ENCODE data around the gene FCN2. TPM values are rescaled to one million over a fixed set of nuclear protein-coding genes. Genes with fewer than 3 reads are reported as not detected.

The FCN2 gene
- total RNA-seq, 2 experiments from 2014 or later: not detected

GRCh38 chr9:134839455-134840125 lies 41.0 kb upstream of the FCN2 start:
- Mint-ChIP-seq H3K27me3 (no peaks in the 10 kb centered on the region), H3K9me3 (ENCODE audit: low read depth) (no peaks in the 10 kb centered on the region), H3K27ac (no peak overlapping the region), H3K36me3 (ENCODE audit: low read depth) (no peaks in the 10 kb centered on the region), H3K4me3 (no peak overlapping the region), H3K4me1 (no peaks in the 10 kb centered on the region)
- intact Hi-C loops (cut with DNase I, micrococcal nuclease): no loop called here
- CTCF ChIA-PET: interaction anchor here (0.6 kb wide), 1 partner anchor 39 kb away, joined by 3 read pairs; no protein-coding TSS in a partner anchor
- ATAC-seq (no peak), DNase-seq (no peak)
- POLR2A ChIA-PET: no interaction called here

- DNase-seq (no peak), ATAC-seq (no peak)
- no peaks in the 10 kb centered on the region for H3K9me3 Mint-ChIP-seq (ENCODE audit: low read depth)
- CTCF ChIA-PET: interaction anchor here (0.7 kb wide), 1 partner anchor 17 kb away, joined by 3 read pairs; no protein-coding TSS in a partner anchor
- H3K4me3 Mint-ChIP-seq: no peak overlapping the region
- POLR2A ChIA-PET: no interaction called here
- intact Hi-C loops (cut with DNase I, micrococcal nuclease): no loop called here
- H3K27me3 Mint-ChIP-seq: no peaks in the 10 kb centered on the region
- no peak overlapping the region for H3K27ac Mint-ChIP-seq
- H3K36me3 Mint-ChIP-seq (ENCODE audit: low read depth): no peaks in the 10 kb centered on the region
- no peaks in the 10 kb centered on the region for H3K4me1 Mint-ChIP-seq
These were observed 40.1 kb upstream of the FCN2 start for GRCh38 chr9:134840511-134840910.

DNA sequence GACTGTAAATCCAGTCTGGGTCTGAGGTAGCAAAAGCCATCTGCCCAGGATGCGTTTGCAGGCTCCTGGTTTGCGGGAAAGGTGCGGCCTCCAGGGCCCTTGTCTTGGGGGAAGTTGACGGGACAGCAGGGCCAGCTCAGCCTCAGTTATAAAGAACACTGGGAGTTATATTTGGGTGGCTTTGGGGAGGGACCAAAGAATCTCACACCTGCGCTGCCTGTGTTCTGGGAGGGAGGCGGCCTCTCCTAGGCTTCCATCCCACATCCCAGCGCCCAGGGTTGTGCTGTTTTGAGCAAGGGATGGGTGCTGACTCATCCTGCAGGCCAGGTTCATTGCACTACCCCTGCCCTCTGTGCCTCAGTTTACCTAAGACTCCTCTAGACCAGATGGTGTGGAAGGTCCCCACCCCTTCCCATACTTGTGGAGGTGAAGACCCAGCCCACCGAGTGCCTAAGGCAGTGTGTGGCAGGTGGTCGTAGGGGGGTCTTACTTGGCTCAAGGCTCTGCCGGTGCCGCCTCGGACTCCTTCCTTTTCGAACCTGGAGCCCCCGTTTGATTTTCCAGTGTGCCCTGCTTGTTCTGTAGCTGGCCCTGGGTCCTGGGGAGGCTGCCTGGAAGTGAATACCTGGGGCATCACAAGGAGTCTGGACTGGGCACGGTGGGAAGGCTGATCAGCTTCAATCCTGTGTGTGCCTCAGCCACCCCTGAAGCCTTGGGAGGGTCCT lies 39.3 kb upstream of the FCN2 start:
- ChIA-PET POLR2A (no interaction called here), CTCF (no interaction called here)
- Mint-ChIP-seq H3K27ac (no peak overlapping the region), H3K36me3 (ENCODE audit: low read depth) (no peaks in the 10 kb centered on the region), H3K4me3 (no peak overlapping the region), H3K27me3 (no peaks in the 10 kb centered on the region), H3K9me3 (ENCODE audit: low read depth) (no peaks in the 10 kb centered on the region), H3K4me1 (no peaks in the 10 kb centered on the region)
- ATAC-seq (no peak), DNase-seq (no peak)
- intact Hi-C loops (cut with DNase I, micrococcal nuclease): no loop called here

DNA sequence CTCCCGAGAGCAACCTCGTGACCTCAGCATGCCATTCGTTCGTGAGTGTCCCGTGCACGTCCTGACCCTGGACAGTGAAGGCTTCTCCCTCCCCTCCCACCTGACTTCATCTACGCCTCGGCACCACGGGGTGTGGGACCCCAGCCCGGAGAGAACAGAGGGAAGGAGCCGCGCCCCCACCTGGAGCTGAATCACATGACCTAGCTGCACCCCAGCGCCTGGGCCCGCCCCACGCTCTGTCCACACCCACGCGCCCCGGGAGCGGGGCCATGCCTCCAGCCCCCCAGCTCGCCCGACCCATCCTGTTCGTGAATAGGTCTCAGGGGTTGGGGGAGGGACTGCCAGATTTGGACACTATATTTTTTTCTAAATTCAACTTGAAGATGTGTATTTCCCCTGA lies 38.3 kb upstream of the FCN2 start:
- no peaks in the 10 kb centered on the region for H3K27me3 Mint-ChIP-seq
- no peak overlapping the region for H3K27ac Mint-ChIP-seq
- no peak for DNase-seq
- H3K36me3 Mint-ChIP-seq (ENCODE audit: low read depth): no peaks in the 10 kb centered on the region
- H3K9me3 Mint-ChIP-seq (ENCODE audit: low read depth): no peaks in the 10 kb centered on the region
- CTCF ChIA-PET: no interaction called here
- intact Hi-C loops (cut with DNase I, micrococcal nuclease): no loop called here
- POLR2A ChIA-PET: no interaction called here
- H3K4me3 Mint-ChIP-seq: no peak overlapping the region
- no peak for ATAC-seq
- no peaks in the 10 kb centered on the region for H3K4me1 Mint-ChIP-seq

DNA sequence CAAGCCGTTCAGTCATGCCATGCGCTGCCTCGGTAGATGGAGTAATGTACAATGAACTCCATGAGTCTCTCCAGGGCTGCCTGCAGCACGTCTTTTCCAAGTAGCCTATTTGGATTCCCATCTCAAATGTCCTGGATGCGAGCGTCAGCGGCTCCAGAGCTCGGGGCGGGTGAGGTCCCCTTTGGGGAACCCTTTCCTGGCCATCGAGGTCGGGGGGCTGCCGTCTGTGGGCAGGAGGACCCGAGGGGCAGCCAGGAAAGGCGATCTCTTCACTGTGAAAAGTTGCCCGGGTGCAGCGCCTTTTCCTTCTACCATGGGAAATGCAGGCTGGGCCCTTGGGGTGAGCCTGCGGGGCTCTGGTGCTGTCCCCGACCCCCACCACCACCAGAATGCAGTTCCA lies 36.9 kb upstream of the FCN2 start:
- POLR2A ChIA-PET: no interaction called here
- no peak overlapping the region for H3K27ac Mint-ChIP-seq

GRCh38 chr9:134844821-134845220 lies 35.8 kb upstream of the FCN2 start:
- Mint-ChIP-seq H3K27ac (no peak overlapping the region), H3K27me3 (no peaks in the 10 kb centered on the region), H3K36me3 (ENCODE audit: low read depth) (no peaks in the 10 kb centered on the region), H3K9me3 (ENCODE audit: low read depth) (no peaks in the 10 kb centered on the region), H3K4me3 (no peak overlapping the region), H3K4me1 (no peaks in the 10 kb centered on the region)
- ChIA-PET CTCF (interaction anchor here (0.6 kb wide), 1 partner anchor 52 kb away, joined by 4 read pairs; no protein-coding TSS in a partner anchor), POLR2A (no interaction called here)
- ATAC-seq (no peak), DNase-seq (no peak)
- intact Hi-C loops (cut with DNase I, micrococcal nuclease): no loop called here

More for the DNA sequence above, 36.9 kb upstream of the FCN2 start:
- H3K4me3 Mint-ChIP-seq: no peak overlapping the region
- H3K36me3 Mint-ChIP-seq (ENCODE audit: low read depth): no peaks in the 10 kb centered on the region
- H3K4me1 Mint-ChIP-seq: no peaks in the 10 kb centered on the region
- DNase-seq: no peak
- H3K27me3 Mint-ChIP-seq: no peaks in the 10 kb centered on the region
- no peak for ATAC-seq
- intact Hi-C loops (cut with DNase I, micrococcal nuclease): no loop called here
- CTCF ChIA-PET: no interaction called here
- no peaks in the 10 kb centered on the region for H3K9me3 Mint-ChIP-seq (ENCODE audit: low read depth)

DNA sequence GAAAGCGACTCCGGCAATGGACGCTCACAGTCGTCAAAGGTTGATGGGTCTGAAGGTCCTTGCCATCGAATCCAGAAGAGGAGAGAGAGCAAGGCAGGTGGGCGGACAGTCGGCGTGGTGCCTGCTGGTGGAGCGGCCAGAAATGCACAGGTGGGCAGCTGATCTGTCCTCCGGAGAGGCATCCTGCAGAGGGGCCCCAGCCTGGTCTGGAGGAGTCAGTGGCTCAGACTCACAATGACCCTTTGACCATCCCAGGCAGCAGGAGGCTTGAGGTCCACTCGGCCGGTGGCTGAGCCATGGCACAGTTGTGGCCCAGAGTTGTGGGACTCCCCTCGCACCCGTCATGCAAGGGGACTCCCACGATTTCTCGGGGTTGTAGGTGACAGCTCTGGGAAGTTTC lies 34.4 kb upstream of the FCN2 start:
- intact Hi-C loops (cut with DNase I, micrococcal nuclease): no loop called here
- H3K27me3 Mint-ChIP-seq: no peaks in the 10 kb centered on the region
- no peak for ATAC-seq

GRCh38 chr9:134846699-134847098 lies 33.9 kb upstream of the FCN2 start:
- DNase-seq: no peak
- H3K4me1 Mint-ChIP-seq: no peaks in the 10 kb centered on the region
- no peaks in the 10 kb centered on the region for H3K9me3 Mint-ChIP-seq (ENCODE audit: low read depth)
- CTCF ChIA-PET: no interaction called here
- no peaks in the 10 kb centered on the region for H3K36me3 Mint-ChIP-seq (ENCODE audit: low read depth)
- POLR2A ChIA-PET: no interaction called here
- intact Hi-C loops (cut with DNase I, micrococcal nuclease): no loop called here
- H3K4me3 Mint-ChIP-seq: no peak overlapping the region
- no peak overlapping the region for H3K27ac Mint-ChIP-seq
- no peaks in the 10 kb centered on the region for H3K27me3 Mint-ChIP-seq
- no peak for ATAC-seq

More for the DNA sequence above, 34.4 kb upstream of the FCN2 start:
- no peak overlapping the region for H3K27ac Mint-ChIP-seq
- no peak for DNase-seq
- no peaks in the 10 kb centered on the region for H3K4me1 Mint-ChIP-seq
- CTCF ChIA-PET: no interaction called here
- no peak overlapping the region for H3K4me3 Mint-ChIP-seq
- no peaks in the 10 kb centered on the region for H3K9me3 Mint-ChIP-seq (ENCODE audit: low read depth)
- POLR2A ChIA-PET: no interaction called here
- H3K36me3 Mint-ChIP-seq (ENCODE audit: low read depth): no peaks in the 10 kb centered on the region

DNA sequence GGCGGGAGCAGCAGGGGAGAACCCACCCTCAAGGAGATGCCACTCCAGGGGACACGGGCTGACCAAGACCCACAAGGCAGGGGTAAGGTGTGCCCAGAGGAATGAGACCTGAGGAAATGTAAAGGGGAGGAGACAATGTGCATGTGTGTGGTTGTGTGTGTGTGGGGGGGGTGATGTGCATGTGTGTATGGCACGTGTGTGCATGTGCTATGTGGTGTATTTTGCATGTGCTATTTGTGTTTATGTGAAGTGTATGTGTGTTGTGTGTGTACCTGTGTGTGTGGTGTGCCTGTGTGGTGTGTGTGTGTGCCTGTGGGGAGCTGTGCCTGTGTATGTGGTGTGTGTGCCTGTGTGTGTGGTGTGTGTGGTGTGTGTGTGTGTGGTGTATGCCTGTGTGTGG lies 33.5 kb upstream of the FCN2 start:
- no peaks in the 10 kb centered on the region for H3K36me3 Mint-ChIP-seq (ENCODE audit: low read depth)
- H3K27ac Mint-ChIP-seq: no peak overlapping the region
- no peaks in the 10 kb centered on the region for H3K9me3 Mint-ChIP-seq (ENCODE audit: low read depth)
- intact Hi-C loops (cut with DNase I, micrococcal nuclease): no loop called here
- no peak for ATAC-seq
- CTCF ChIA-PET: no interaction called here
- DNase-seq: no peak
- no peaks in the 10 kb centered on the region for H3K27me3 Mint-ChIP-seq
- H3K4me3 Mint-ChIP-seq: no peak overlapping the region
- POLR2A ChIA-PET: no interaction called here
- no peaks in the 10 kb centered on the region for H3K4me1 Mint-ChIP-seq

GRCh38 chr9:134847752-134848432 lies 32.7 kb upstream of the FCN2 start:
- no peak for ATAC-seq

GRCh38 chr9:134848504-134848903 lies 32.1 kb upstream of the FCN2 start:
- Mint-ChIP-seq H3K4me3 (no peak overlapping the region), H3K4me1 (no peaks in the 10 kb centered on the region), H3K27me3 (no peaks in the 10 kb centered on the region), H3K27ac (no peak overlapping the region), H3K9me3 (ENCODE audit: low read depth) (no peaks in the 10 kb centered on the region), H3K36me3 (ENCODE audit: low read depth) (no peaks in the 10 kb centered on the region)
- intact Hi-C loops (cut with DNase I, micrococcal nuclease): no loop called here
- ATAC-seq (no peak), DNase-seq (no peak)
- ChIA-PET POLR2A (no interaction called here), CTCF (no interaction called here)

More at GRCh38 chr9:134847752-134848432, 32.7 kb upstream of the FCN2 start:
- Mint-ChIP-seq H3K27ac (no peak overlapping the region), H3K4me1 (no peaks in the 10 kb centered on the region), H3K4me3 (no peak overlapping the region), H3K9me3 (ENCODE audit: low read depth) (no peaks in the 10 kb centered on the region), H3K36me3 (ENCODE audit: low read depth) (no peaks in the 10 kb centered on the region), H3K27me3 (no peaks in the 10 kb centered on the region)
- intact Hi-C loops (cut with DNase I, micrococcal nuclease): no loop called here
- DNase-seq: no peak
- POLR2A ChIA-PET: no interaction called here
- CTCF ChIA-PET: no interaction called here

GRCh38 chr9:134850611-134851010 lies 30.0 kb upstream of the FCN2 start:
- no peaks in the 10 kb centered on the region for H3K36me3 Mint-ChIP-seq (ENCODE audit: low read depth)
- H3K27me3 Mint-ChIP-seq: peaks cover 6% of the 10 kb centered on the region
- ChIA-PET POLR2A (no interaction called here), CTCF (no interaction called here)
- intact Hi-C loops (cut with DNase I, micrococcal nuclease): loop anchor here in 1 of 2 experiments (10.0 kb wide), 1 partner anchor 676 kb away; no protein-coding TSS in a partner anchor
- DNase-seq: no peak
- H3K27ac Mint-ChIP-seq: no peak overlapping the region
- no peak overlapping the region for H3K4me3 Mint-ChIP-seq
- no peak for ATAC-seq
- no peaks in the 10 kb centered on the region for H3K4me1 Mint-ChIP-seq
- no peaks in the 10 kb centered on the region for H3K9me3 Mint-ChIP-seq (ENCODE audit: low read depth)
